NCI-H146 treated with DMSO at 0.1 percent for 48 hours (cell line): ENCODE measurements around the gene ZNF75A.
"Not testable (repeated sequence)": the region's sequence is repeated elsewhere in the genome, so short reads cannot be mapped to it uniquely, and the experiment has no call there.

Experiments used
- DNase-seq: peaks from one replicate; lab custom pipeline; 2025; ENCODE audit not compliant: unreplicated experiment; lab: John Stamatoyannopoulos, UW

The ZNF75A gene

GRCh38 chr16:3305109-3306068 lies at the start of gene ZNF75A, which contains the start of gene TIGD7:
ZNF75A (plus strand) TSS chr16:3305497; CDS start chr16:3308429, 2,932 bp downstream.
TIGD7 (minus strand) TSS chr16:3305430; CDS start chr16:3300614, 4,816 bp downstream.
- peak; percentile 90 for DNase-seq

GRCh38 chr16:3256146-3256865 lies 49.0 kb upstream of the ZNF75A start, which contains the start of gene MEFV:
MEFV (minus strand) TSS chr16:3256633; CDS start chr16:3256587, 46 bp downstream.
- no peak for DNase-seq

DNA sequence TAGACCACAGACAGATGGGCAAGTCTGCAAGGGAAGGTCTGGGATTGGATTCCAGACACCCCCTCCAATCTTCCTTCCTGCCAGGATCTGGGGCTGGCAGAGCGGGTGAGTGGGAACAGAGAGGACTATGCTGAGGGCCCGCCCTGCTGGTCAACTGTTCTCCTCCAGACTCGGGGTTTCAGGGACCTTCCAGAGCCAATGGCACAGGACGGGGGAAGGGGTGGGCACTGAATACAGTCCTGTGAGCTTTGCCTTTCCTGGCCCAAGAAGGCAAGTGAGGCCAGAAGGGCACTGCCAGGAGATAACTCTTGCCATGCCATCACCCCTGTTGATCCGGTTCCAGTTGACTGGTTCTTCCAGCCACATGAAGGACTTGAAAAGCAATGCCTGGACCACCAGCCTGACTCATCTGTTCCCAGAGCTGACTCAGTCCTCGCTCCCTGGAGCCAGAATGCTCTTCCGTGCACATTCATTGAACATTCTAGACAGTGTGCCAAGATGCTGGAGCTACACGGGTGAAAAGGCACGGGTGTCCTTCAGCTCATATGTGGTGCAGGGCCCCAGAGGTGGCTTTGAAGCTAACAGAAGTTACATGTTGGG lies 48.3 kb upstream of the ZNF75A start:
- DNase-seq = no peak

- DNase-seq = no peak
These were observed 45.5 kb upstream of the ZNF75A start for GRCh38 chr16:3259836-3260235.

- no peak for DNase-seq
These were observed 42.8 kb upstream of the ZNF75A start for GRCh38 chr16:3262517-3262916.

GRCh38 chr16:3264137-3265036 lies 40.9 kb upstream of the ZNF75A start:
- peak; percentile 97 for DNase-seq

DNA sequence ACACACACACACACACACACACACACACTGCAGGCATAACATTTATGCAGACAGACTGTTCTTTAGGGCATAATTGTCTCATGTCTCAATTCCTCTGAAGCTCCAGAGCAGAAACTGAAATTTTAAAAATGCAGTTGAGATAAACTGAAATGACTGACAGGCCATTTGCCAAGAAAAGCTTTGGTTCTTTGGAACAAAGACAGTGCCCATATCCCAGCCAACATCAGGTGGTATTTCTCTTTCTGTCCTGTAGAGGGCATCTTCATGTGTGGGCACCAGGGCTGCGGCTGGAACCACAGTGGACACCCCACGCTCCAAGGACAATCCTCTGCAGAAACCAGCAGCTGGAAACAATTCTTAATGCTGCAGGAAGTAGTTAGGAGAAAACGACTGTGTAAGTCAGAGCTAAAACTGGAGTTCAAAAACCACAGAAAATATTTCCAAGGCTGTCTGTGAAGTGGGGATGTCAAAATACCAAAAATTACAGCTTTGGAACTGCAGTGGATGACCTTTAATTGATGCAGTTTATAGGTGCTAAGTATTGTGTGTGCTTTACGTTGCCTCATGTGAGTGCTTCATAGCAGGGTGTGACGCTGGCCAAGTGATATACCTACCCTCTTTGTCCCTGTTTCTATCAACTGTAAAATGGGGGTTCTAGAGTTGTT lies 38.3 kb upstream of the ZNF75A start:
- peak; percentile 18 for DNase-seq

GRCh38 chr16:3268294-3268693 lies 37.0 kb upstream of the ZNF75A start:
- no peak for DNase-seq

- DNase-seq = not testable (repeated sequence)
These were observed 34.6 kb upstream of the ZNF75A start for GRCh38 chr16:3270718-3271117.

DNA sequence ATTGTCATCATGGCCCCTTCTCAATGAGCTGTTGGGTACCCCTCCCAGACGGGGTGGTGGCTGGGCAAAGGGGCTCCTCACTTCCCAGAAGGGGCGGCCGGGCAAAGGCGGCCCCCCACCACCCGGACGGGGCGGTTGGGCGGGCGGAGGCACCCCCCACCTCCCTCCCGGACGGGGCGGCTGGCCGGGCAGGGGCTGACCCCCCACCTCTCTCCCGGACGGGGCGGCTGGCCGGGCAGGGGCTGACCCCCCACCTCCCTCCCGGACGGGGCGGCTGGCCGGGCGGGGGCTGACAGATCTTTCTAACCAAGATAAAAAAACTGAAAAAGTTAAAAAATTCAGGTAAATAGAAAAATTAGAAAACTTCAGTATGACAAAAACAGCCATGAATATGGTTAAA lies 34.0 kb upstream of the ZNF75A start:
- DNase-seq = not testable (repeated sequence)

DNA sequence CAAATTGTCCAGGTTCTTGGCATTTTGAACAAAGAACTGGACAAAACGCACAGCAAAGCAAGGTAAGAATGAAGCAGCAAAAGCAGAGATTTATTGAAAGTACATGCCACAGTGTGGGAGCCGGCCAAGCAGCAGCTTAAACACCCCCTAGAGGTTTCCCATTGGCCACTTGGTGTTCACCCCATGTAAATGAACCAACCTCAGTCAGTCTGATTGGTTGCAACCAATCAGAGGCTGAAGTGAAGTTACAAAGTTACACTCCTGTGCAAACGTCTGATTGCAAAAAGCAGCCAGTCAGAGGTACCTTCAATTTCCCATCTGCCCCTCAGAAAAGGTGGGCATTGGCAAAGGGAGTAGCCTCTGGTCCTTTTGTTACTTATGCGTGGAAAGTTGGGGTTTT lies 30.8 kb upstream of the ZNF75A start:
- DNase-seq = no peak

GRCh38 chr16:3274947-3275346 lies 30.4 kb upstream of the ZNF75A start:
- no peak for DNase-seq

DNA sequence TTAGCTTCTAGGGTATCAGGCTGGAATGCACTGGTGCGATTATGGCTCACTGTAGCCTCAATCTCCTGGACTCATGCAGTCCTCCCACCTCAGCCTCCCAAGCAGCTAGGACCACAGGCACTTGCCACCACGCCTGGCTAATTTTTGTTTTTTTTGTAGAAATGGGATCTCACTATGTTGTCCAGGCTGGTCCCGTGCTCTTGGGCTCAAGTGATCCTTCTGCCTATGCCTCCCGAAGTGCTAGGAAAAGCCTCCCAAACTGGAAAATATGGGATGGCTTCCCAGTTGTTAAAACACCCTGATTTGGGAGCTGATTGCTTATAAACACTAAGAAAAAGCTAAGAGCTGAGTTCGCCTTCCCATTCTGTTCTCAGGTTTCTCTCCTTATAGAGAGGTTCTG lies 28.6 kb upstream of the ZNF75A start:
- no peak for DNase-seq

- DNase-seq = no peak
These were observed 24.0 kb upstream of the ZNF75A start for GRCh38 chr16:3281222-3281820.

- DNase-seq = peak; percentile 85
These were observed 23.1 kb upstream of the ZNF75A start for GRCh38 chr16:3282103-3282729.

DNA sequence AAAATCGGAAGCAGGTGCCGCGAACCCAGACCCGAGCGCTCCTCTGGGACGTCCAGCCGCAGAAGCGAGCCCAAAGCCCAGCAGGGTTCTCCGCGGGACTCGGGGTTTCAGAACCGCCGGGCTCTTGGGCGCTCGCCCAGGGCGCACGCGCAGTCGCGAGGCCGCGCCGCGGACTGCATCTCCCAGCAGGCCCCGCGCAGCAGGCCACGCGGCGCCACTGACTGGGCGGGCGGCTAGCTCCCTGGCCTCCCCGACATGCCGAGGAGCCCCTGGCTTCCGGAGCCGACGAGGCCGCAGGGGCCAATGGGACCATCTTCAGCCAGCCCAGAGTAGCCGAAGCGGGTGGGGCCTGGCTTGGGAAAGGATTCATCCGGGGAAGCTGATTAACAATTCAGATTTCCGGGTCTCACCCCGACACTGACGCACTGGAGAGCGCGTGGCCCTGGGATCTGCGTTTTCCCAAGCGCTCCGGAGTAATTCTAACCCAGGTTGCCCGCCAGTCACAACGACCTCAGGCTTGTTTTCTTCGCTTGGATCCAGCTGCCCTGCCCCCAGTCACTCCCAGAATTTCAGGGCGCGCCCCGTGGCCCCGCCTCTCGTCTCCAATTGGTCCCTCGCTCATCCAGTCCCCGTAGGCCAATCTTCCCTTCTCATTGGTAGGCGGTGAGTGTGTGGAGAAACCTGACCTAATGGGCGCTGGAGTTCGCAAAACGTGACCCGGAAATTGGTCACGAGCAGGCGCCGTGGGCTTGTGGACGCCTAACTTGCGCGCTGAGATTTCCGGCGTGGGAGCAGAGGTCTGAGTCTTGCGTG lies 22.4 kb upstream of the ZNF75A start, which contains the start of gene ZNF263:
Gene ZNF263, plus strand, starts transcription at position 762 of the 813 bp plus-strand sequence. CDS start 328 bp downstream, outside the sequence.
- DNase-seq = peak; percentile 99

DNA sequence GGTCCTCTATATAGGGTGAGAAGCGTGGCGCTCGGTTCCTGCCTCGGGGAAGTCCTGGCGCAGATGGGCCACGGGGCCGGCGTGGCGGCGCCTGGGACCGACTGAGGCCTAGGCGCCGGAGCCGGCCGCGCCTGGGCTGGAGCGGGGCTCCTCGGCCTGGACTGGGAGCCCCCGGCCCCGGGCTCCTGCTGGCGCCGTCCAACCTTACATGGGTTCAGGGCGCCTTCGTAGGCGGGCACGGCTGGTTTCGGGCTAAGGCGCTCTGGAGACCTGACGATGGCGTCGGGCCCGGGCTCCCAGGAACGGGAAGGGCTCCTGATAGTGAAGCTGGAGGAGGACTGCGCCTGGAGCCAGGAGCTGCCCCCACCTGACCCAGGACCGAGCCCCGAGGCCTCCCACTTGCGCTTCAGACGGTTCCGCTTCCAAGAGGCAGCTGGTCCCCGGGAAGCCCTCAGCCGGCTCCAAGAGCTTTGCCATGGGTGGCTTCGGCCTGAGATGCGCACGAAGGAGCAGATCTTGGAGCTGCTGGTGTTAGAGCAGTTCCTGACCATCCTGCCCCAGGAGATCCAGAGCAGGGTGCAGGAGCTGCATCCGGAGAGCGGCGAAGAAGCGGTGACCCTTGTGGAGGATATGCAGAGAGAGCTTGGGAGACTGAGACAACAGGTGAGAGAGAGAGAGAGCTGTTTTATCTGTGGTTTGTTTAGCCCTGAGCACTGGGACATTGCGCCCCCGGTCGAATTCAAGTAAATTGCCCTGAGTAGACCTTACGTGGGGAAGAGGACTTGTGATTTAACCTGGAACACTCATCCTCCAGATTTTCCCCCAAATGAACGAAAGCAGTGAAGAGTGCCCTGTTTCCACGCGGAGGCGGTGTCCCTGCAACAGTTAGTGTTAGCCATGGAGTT lies 21.5 kb upstream of the ZNF75A start:
- DNase-seq = no peak
